HG03460 (cell line): ENCODE measurements around the gene WDR5.

ENCODE experiments used
- ATAC-seq: cut with Tn5 transposase; IDR thresholded peaks from one replicate; pipeline ENCODE4 v1.9.1; 2021; ENCODE audit not compliant: unreplicated experiment

WDR5 gene

DNA sequence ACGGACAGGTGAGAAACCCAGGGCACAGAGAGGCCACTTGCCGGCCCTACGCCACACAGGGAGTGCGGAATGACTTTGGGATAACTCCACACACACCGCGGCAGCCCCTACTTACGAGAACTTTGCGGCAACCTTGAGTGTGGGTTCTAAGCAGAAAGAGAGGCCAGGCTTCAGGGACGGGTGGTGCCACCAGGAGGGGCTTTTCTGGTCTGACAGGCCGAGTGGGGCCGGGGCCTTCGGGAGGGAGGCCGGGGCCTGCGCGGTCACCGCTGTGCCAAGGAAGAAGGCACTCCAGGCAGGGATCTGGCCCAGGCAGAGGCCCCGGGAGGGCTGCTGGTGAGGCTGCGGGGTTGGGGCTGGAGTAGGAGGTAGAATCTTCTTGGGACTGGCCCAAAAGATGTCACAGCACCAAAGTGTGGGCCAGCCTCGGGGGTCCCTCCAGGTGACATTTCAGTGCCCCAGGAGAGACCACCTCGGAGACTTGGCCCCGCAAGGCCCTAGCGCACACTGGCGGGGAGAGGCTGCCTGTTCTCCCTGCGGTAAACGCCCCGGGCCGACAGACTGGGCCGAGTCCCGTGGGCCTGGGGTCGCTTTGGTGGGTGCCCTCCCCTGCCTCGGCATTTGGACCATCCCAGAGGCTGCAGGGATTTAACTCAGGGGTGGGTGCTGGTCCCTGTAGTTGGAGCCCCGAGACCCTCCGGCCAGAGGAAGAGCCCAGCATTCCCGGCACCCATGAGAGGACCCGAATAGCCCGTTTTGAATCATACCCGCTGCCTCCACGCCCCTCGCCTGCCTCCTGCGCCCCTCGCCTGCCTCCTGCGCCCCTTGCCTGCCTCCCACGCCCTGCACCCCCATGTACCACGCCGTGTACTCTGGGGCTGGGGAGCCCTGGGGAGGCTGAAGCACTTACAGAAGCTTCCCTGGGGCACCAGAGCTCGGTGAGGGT is 37.5 kb downstream of the WDR5 start:
- ATAC-seq, result no peak

DNA sequence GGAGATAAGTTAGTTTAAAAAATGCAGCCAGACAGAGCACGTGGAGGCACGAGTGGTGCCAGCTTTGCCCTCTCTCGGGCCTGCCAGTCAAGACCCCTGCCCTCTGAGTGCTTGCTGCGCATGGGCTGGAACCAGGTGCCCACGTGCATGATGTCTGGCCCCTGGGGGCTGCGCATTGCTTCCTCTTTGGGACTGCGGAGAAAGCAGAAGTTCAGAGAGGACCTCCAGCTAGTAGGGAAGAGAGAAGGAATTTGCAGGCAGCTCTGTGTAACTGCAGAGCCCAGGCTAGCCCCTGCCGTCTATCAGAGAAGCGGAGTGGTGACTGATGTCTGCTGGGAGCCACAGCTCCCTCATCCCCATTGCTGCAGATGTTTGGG is 38.2 kb downstream of the WDR5 start:
- ATAC-seq, result no peak

DNA sequence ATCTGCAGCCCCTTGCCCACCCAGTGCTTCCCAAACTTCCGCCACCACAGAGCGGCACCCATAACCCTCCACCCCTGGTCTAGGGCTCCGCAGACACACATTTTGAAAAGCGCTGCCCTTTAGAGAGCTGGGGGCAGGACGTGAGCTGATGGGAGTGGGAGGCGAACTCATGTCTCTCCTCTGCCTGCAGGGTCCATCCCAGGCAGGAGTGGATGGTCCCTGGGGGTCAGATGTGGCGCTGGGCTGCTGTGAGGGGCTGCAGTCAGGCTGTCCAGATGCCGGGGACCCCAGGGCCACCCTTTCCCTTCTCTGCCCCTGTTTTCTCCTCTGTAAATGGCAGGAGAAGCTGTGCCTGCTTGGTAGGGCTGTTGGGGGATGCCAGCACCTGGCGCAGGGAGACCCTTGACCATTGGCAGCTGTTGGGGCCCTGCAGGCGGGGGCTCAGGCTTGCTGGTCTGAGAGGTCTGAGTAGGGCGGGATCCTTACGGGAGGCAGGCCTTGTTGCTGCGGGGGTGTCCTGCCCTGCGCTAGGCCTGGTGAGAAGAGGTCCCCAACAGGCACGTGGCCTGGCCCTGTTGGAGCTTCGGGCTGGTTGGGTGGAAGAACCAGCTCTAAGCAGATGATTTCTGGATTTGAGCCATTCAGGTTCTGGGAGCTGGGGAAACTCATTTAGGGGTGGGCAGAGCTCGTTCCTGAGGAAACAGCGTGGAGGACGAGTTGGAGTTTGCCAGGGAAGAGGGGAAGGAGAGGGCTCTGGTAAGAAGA is 38.8 kb downstream of the WDR5 start:
- no peak for ATAC-seq

DNA sequence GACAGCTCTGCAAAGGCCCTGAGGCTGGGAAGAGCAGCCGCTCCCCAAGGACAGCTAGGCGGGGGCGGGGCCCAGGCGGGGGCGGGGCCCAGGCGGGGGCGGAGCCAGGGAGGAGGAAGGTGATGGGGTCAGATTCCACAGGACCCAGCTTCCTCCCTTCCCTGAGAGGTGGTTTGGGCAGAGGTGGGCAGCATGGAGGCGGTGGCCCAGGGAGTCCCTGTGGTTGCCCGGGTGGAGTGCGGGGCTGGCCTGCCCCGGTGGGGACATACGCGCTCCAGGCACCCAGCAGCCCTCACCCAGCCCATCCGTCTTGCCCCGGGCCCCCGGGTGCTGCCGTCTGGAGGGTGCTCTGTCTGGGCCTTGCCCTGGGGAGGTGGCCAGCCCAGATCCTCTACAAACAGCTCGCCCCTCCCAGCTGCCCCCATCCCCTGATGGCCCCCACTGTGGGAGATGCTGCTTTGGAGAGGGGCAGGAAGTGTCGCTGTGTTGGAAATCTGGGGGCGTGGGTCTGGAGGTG is 39.5 kb downstream of the WDR5 start:
- no peak for ATAC-seq

DNA sequence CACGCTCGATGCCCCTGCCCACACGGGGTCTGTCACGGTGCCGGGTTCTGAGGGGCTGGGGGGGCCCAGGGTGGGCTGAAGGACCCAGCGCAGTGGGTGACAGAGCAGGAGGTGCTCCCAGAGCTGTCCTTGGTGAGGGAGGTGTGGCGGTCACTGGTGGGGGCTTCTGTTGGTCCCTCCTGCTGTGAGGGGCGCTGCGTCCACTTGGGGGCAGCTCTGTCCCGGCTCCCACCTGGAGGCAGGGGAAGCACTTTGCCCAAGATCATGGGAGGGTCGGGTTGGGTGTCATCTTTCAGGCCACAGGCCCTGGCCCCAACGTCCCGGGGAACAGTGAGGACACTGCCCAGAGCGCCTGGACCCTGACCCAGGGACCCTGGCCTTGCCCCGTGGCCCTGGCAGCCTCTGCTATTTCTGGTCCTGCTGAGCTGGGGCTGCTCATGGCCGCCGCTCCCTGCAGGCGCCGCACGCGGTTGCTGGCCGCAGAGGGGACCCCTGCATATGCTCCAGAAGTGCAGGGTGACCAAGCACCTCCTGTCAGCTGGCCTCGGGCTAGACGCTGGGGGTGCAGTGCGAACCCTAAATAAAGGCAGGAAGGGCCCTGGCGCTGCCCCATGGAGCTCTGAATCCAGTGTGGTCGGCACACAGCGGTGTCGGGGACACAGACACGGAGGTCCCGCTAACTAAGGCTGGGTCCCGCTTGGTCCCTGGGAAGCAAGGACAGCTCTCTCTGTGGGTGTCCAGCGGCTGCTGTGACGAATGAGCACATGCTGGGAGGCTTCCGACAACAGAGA is 40.1 kb downstream of the WDR5 start:
- no peak for ATAC-seq

DNA sequence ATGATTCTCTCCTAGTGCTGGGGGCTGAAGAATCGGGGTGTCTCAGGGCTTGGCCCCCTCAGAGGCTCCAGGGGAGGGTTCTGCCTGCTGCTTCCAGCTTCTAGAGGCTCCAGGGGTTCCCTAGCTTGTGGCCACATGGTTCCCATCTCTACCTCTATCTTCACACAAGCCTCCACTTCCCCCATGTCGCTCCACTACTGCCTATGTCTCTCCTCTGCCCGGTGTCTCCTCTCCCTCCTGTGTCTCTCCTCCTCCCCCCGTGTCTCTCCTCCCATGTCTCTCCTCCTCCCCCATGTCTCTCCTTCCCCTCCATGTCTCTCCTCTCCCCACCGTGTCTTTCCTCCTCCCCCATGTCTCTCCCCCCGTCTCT is 40.7 kb downstream of the WDR5 start:
- no peak for ATAC-seq

DNA sequence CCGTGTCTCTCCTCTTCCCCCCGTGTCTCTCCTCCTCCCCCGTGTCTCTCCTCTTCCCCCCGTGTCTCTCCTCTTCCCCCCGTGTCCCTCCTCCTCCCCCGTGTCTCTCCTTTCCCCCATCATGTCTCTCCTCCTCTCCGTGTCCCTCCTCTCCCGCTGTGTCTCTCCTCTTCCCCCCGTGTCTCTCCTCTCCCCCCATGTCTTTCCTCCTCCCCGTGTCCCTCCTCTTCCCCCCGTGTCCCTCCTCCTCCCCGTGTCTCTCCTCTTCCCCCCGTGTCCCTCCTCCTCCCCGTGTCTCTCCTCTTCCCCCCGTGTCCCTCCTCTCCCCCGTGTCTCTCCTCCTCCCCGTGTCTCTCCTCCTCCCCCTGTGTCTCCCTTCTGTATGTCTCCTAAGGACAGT is 41.3 kb downstream of the WDR5 start:
- no peak for ATAC-seq

DNA sequence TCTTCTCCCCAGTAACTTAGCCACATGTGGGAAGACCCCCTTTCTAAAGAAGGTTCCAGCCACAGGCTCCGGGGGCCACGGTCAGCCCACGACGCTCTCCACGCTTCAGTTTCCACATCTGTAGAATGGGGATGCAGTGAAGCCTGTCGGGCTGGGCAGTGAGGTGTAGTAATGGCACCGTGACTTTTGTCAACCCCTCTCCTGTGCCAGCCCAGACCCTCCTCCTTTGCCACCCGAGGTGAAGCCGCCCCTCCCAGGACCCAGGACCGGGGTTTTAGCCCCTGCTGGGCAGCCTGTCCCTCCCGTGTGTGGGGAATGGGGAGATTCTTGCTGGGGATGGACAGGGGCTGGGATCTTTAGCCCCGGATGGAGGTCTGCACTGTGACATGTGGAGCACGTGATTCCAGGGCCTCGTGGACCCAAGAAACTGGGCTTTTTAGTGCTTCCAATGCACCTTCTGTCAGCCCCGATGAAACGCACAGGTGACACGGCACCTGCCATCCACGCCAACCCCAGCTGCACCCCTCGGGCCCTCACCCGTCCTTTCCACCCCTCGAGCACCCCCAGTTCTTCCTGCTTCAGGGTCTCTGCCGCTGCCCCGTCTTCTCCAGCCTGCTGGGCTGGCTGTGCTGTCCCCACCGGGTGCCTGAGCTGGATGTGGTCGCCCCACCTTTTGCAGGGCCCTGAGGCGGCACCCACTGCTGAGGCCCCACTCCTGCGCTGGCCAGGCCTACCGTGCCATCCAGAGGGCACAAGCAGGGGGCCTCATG is 41.9 kb downstream of the WDR5 start:
- no peak for ATAC-seq

DNA sequence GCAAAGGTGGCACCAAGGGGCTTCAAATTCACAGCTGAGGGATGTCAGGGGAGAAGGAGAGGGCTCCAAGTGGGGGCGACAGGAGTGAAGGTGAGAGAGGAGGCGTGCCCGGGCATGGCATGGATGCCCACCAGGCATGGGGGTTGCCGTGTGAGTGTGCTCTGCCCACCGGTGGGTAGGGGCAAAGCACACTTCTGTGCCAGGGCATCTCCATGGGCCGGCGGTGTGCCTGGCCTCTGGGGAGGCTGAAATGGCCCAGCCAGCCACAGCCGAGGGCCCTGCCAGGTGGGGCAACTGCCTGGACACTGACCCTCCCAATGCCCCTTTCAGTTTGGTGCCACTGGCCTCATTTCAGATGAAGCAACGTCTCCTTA is 42.5 kb downstream of the WDR5 start:
- no peak for ATAC-seq

DNA sequence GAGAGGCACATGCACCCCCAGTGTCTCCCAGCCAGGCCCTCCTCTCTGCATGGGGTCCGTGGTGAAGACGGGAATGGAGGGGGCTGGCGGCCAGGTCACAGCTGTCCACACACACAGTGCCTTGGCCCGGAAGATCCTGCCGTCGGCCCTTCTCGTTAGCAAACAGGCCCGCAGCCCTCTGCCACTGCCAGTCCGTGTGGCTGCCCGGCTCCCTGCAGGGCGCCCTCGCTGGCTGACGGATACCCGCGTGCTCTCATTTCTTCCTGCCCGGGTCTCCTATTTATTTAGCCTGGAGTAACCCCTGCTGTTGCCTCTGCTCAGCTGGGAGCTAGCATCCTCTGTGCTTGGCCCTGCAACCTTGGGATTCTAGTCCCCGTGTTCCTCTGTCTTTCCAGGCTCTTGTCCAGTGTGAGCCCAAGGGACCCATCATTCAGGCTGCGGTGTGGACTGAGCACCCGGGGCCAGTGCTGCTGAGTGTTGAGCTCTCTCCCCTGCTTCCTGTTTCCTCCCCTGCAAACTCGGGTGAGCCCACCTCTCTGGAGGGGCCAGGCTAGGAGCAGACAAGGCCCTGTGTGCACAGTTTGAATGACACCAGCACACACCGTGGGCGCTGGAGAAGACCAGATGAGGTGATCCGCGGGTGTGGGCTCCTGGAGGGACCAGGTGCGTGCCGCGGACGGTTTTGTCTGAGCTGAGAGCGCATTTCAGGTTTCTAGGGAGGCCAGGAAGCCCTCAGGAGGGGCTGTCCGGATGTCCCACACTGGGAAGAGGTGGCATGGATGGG is 43.1 kb downstream of the WDR5 start:
- ATAC-seq, result no peak

DNA sequence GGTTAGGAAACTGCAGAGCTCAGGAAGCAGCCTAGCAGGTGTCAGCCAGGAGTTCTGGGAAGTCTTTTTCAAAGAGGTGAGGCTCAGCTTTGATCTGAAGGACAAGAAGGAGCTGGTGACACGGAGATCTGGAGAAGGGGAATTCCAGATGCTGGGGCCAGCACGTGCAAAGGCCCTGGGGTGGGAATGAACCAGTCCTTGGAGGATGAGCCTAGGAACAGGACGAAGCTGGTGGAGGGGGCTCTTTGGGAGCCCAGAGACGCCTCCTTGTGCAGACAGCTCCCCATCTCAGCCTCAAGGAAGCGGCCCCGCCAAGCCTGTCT is 43.7 kb downstream of the WDR5 start:
- no peak for ATAC-seq

DNA sequence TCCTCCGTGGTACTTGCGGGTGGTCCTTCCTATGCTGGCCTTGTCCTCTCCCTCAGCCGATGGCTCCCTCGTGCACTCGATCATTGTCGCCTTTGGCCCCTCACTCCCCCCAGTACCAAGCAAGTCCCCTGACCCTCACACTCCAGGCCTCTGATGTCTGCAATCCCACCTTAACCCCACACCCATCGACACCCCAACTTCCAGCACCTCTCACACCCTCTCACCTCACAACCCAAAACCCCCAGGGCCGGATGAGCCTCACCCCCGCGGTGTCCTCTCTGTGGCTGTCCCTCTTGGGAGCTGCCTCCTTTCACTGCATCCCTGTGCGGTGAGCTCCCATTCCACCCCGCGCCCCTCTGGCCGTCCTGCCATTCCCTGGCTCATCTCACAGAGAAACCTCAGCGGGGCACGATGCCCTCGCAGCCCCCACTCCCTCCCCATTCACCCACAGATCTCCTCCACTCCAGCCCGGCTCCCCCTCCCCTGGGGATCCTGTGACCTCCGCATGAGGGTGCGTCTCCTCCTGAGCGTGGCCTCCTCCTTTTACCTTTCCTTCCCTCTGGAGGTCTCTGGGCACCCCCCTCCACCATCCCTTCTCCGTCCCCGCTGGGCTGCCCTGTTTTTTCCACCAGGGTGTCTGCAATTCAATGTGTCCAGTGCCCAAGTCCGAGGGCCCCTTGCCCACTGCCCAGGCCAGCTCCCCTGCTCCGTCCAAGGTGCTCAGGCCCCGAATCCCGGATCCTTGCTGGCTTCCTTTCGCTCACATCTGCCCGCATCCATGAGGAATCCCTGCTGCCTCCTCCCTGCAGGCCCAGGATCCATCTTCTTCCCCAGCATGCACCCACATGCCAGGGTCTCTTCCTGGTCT is 44.3 kb downstream of the WDR5 start:
- ATAC-seq, result no peak

DNA sequence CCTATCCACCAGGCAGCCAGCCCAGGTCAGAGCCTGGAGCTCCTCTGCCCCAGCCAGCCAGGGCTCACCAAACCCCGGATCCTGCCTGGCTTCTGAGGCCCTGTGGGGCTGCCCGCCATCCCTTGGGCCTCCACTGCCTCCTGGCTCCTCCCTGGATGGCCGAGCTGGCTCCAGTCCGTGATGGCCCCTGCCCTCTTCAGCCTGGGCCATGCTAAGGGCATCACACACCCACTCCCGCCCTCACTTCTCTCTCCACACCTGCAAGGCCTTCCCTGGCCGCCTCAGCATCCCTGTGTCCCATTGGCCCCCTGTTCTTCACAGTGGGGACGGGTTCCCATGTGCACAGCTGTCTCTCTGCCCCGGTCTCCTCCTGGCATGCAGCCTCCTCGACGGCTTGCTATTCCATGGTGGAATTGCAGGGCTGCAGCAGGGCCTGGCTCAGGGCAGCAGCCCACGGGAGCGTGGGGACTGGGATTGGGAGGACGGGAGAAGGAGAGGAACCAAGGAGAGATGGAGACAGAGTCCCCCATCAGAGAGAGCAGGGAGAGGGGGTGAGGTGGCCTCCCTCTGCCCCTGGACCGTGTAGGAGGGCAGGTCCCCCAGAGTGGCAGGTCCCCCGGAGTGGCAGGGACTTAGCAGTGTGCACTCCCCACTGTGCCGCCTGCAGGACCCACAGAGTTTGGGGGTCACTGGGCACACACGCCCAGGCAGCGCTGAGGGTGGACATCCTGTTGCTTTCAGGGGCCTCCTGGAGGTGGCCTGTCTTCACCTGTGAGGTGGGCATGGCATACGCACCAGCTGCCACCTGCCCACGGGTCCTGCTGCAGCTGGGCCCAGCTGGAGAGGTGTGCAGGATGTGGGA is 45.1 kb downstream of the WDR5 start:
- no peak for ATAC-seq

DNA sequence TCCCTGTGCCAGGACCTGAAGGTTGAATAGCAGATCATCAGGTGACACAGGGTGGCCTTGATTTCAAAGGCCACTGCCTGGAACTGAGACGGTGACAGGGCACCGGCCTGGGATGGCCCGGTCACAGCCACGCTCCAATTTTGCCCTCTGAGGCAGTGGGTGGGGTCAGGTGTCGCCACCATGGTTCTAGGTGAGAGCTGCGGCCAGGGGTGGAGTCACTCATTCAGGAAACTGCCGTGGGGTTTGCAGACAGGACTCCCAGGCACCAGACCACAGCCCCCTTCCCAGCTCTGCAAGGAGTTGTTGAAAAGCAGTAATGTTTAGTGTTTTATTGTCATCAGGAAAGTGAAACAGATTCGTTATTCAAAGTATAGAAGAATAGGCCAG is 45.8 kb downstream of the WDR5 start:
- ATAC-seq, result no peak

DNA sequence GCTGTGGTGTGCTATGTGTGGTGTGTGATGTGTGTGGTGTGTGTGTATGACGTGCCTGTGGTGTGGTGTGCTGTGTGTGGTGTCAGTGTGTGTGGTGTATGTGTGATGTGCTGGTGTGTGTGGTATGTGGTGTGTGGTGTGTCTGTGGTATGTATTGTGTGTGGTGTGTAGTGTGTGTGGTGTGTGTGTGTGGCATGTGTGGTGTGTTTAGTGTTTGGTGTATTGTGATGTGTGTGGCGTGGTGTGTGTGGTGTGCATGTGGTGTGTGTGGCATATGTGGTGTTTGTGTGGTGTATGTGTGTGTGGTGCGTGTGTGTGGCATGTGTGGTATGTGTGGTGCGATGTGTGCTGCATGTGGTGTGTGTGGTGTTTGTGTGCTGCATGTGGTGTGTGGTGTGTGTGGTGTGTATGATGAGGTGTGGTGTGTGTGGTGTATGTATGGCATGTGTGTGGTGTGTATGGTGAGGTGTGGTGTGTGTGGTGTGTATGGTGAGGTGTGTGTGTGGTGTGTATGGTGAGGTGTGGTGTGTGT is 46.7 kb downstream of the WDR5 start:
- no peak for ATAC-seq

DNA sequence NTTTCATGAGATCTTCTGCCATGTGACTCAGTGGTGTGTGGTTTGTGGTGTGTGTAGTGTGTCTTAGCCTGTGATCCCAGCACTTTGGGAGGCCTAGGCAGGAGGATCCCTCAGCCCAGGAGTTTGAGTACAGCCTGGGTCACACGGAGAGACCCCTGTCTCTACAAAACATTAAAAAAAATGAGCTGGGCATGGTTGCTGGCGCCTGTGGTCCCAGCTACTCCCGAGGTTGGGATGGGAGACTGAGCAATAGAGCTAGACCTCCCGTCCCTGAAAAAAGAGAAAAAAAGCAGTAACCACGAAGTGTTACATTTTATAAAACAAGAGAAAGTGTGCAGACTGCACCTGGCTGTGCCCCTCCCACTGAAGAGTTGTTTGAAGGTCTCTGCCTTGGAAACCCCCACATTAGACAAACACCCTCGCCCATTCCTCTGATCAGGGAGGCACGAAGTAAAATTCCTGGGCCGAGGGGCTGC is 49.7 kb downstream of the WDR5 start:
- no peak for ATAC-seq

DNA sequence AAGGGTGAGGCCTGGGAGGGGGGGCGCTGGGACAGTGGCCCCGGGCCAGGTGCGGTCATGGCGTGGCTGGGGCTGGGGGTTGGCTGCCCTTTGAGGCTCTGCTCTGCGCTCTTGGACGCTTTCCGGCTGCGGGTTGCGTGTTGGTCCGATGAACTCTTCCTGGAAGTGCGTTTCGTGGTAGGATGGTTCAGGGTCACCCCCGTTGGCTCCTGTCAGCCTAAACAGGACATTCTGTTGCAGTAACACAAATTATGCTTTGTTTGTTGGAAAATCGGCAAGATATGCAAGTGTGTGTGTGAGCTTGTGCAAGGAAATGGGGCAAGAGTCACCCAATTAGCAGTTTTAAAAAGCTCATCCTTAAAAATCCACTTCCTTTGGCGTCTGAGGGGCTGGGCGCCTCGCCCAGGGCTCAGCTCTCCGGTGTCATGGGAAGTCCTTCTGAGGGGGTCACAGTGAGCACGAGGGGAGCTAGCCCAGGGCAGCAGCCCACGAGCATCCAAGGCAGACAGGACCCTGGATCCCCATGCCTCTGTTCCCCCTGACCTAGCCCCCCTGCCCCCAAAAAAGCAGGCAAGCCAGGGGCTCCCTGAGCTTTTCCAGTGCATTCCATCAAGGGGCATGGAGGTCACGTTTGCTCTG is 50.7 kb downstream of the WDR5 start:
- no peak for ATAC-seq
